ENCODE measurements around the gene RPL19.

RPL19 gene

DNA sequence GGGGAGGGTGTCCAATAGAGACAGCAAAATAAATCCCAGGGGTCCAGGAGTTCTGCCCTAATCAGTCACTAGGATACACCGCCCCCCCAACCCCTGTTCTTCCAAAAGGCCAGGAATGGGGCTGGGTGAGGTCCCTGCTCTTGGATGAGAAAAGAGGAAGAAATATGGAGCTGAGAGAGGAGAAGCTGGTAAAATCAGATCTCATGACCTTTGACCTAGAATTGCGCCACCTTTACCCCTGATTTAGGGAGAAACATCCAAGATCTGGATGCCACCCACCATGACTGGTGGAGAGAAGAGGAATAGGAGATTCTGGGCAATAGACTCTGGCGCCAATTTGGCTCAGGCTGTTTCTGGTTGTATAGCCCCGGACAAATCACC lies 1.9 kb upstream of the RPL19 start:
- DNase-seq: no peak

- DNase-seq: peak; percentile 95
These were observed 338 bp upstream of the RPL19 start for GRCh38 chr17:39199820-39200069.

- DNase-seq: no peak
These were observed 951 bp downstream of the RPL19 start for GRCh38 chr17:39200957-39201510.

DNA sequence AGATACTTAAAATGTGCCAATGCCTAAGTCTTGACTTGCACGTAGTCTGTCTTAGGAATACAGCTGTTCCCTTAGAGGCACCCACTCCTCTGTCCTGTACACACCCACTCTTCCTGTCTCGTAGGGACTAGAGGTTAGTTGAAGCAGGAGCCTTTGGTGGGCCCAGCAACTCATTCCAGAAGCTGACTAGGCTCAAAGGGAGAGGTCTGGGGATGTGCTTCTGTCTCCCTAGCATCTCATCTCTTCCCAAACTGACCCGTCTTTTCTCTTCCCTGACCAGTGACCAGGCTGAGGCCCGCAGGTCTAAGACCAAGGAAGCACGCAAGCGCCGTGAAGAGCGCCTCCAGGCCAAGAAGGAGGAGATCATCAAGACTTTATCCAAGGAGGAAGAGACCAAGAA lies 4.2 kb downstream of the RPL19 start:
- no peak for DNase-seq

GRCh38 chr17:39205112-39205526 lies 5.0 kb downstream of the RPL19 start:
- DNase-seq: no peak

DNA sequence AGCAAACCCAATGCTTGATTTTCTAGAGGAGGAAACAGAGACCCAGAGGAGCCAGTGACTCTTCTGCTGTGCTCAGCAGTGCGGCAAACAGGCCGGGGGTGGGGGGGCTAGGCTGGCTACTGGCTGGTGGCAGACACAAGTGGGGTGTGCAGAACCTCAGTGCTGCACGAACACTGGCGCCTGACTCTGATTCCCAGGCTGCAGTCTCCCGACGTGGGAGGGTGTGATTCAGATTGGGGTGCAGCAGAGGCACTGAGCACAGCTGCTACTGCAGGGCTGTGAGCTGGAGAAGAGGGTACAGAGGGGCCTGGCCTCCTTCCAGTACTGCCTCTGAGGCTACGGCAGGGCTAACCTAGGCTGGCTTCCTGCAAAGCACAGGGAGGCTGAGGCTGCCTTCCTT lies 8.1 kb downstream of the RPL19 start:
- no peak for DNase-seq

DNA sequence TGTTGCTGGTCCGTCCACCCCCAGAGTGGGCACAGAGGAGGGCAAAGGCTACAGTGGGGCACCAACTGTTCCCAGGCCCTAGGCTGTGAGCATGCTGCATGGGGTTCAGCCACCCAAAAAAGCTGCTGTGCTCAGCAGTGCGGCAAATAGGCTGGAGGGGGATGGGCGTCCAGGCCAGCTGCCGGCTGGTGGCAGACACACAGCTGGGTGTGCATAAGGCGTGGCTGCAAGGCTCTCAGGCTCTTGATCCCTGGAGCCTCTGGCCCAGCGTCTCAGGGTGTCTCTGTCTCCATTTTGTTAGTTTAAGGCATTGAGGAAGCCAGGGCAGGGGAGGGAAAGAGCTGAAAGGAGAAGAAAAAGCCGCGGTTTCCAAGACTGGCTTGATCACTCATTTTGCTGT lies 8.8 kb downstream of the RPL19 start:
- no peak for DNase-seq

DNA sequence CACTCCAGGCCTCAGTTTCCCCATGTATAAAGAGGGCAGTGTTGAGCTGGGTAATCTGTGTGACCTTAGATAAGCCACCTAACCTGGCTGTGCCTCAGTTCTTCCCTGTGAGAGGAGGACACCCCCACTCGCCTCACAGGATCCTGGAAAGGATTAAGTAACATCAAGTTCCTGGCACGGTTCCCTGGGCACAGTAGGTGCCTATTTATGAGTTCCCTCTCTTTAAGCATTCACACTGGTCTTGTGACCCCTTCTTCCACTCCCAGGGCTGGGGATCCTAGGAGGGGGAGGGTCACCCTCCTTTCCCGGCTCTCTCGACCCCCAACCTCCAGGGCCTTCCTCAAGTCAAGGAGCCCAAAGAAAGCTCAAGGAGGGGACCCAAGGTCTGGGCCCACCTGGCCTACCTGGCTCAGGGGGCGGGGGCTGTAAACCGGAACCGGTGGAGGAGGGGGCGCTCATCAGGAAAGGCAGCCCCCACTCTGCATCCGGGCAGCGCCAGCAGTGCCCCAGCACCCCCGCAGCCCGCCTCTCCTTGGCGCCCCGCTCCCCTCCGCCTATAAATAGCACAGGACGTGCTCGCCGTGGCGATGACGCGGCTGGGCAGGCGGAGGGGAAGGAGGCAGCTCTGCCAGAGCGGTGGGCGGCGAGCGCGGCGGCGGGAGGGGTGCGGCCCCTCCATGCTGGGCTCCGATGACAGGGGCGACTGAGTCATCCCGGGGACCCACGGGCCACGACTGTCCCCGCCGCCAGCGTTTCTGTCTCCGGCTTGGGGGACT lies 9.4 kb downstream of the RPL19 start:
- DNase-seq: peak; percentile 90

DNA sequence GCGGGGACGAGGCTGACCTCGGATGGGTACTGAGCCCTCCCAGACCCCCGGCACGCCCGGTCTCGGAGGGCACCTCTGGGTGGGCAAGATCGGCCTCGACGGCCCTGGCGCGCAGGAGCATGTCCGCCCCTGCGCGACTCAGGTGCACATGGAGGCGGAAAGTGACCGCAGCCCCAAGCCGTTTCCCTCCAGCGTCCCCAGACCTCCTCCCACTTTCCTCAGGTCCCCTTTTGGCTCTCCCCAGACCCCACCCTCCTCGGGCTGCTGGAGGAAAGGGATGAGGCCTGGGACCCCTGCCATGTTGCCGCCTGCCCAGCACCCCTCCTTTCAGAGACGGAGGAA lies 10.0 kb downstream of the RPL19 start:
- no peak for DNase-seq

GRCh38 chr17:39212195-39212810 lies 12.2 kb downstream of the RPL19 start:
- DNase-seq: no peak

GRCh38 chr17:39212841-39213480 lies 12.9 kb downstream of the RPL19 start:
- no peak for DNase-seq

GRCh38 chr17:39213852-39214251 lies 13.8 kb downstream of the RPL19 start:
- no peak for DNase-seq

- no peak for DNase-seq
These were observed 17.8 kb downstream of the RPL19 start for GRCh38 chr17:39217734-39218369.

- no peak for DNase-seq
These were observed 18.8 kb downstream of the RPL19 start for GRCh38 chr17:39218906-39219305.

GRCh38 chr17:39219647-39220154 lies 19.6 kb downstream of the RPL19 start:
- no peak for DNase-seq

- DNase-seq: no peak
These were observed 21.5 kb downstream of the RPL19 start for GRCh38 chr17:39221572-39221971.

DNA sequence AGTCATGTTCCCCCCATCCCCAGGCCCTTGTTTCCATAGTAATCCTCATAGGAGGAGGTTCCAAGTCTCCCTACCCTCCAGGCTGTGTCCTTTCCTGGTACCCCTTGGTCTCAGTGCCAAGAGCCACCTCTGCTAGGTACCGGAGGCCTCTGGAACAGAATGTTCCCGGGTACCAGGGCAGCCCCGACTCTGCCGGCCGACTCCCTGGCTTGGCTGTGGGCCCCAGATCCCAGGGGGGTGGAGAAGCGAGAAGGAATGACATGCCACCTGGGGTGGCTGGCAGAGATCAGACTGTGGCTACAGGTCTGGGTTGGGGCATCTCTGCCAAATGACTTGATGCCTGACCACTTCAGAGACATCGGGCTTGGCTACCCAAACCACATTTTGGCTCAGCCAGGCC lies 22.1 kb downstream of the RPL19 start:
- no peak for DNase-seq

GRCh38 chr17:39222866-39223834 lies 23.1 kb downstream of the RPL19 start:
- DNase-seq: no peak

DNA sequence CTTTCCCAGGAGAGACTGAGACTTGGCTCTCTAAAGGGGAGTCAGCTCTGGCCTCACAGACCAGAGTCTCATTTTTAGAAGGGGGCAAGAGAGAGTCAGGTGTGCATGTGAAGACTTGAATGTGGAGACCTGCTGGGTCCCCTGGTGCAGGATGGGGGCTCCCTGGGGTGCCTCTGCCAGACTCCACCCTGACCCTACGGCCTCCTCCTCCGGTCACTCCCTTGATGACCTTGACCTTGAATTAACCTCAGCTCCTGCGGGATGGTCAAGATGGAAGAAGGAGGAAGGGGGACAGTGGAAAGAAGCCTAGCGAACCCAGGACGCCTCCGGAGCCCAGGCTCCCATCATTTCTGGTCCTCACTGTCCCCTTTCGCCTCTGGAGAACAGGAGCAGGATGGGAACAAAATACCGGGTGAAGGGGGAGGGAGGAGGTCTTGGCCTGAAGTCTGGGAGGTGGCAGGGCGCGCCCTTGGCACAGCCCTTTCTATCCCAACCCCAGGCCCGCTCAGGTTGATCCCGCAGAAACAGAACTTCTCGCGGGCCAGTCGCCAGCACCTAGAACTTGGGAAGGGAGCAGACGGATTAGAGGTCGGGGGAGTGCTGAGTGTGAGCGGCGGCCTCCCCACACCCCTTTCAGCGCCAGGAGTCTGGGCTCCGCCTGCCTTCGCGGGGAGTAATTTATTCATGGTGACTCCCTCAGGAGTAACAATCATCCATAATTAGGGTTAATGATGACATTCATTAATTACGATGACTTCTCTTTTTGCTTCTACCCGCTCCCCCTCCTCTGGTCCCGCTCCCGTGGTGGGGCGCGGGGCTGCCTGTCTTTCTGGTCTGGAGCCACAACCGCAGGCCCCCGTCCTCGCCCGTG lies 24.1 kb downstream of the RPL19 start:
- DNase-seq: no peak

- DNase-seq: no peak
These were observed 24.8 kb downstream of the RPL19 start for GRCh38 chr17:39224778-39225307.

DNA sequence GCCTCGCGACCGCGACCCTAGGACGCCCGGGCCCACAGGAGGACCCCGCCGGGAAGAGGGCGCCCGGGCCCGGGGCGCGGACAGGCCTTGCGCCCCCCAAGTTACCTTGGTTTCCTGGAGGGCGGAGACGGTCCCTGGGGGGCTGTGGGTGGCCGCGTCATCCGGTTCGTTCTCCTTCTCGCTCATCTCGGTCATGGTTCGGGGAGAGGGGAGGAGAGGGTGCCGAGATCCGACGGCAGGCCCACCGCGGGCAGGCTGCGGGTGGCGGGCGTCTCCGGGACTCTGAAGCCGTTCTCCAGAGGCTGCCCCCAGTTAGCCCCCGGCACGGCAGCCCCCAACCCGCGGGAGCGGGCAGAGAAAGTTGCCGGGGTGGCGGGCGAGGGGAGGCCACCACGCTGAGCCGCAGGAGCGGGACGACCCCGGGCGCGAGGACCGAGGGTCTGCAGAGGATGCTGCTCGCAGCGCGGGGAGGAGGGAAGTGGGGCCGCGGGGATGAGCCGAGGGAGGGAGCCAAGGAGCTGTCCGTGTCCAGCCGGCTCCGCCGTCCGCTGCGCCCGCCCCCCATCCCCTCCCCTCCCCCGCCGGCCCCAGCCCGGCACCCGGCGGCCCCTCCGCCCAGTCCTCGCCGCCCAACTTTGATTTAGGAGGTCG lies 25.4 kb downstream of the RPL19 start, which contains the start of gene STAC2:
TSS of gene STAC2 (minus strand) at position 638 of the 651 bp plus-strand sequence. CDS start at position 195, 443 bp downstream.
- DNase-seq: no peak

All from activated effector memory CD4-positive, alpha-beta T cell treated with anti-CD3 and anti-CD28 coated beads, Interleukin-2, amount 50 U/mL, for 16 hours (primary cell).